Type B pancreatic cell (in vitro differentiated cells): ENCODE measurements around the gene UNC13A. TPM values are rescaled to one million over a fixed set of nuclear protein-coding genes. Genes with fewer than 3 reads are reported as not detected.

Source experiments
- DNase-seq: peaks from one replicate; pipeline ENCODE4 v3.0.0; 2021; ENCODE audit warnings: mixed read lengths; ENCODE audit not compliant: unreplicated experiment; ENCODE audit errors: extremely low spot score
- H3K27ac Mint-ChIP-seq: 2 replicates; pipeline ENCODE4 v1.8.0; 2021; ENCODE audit warnings: mild to moderate bottlenecking, mixed read lengths
- H3K27me3 Mint-ChIP-seq: 2 replicates; pipeline ENCODE4 v1.8.0; 2021; ENCODE audit warnings: mixed read lengths
- H3K36me3 Mint-ChIP-seq: 2 replicates; pipeline ENCODE4 v1.8.0; 2021; ENCODE audit warnings: mixed read lengths
- H3K4me1 Mint-ChIP-seq: one replicate; pipeline ENCODE4 v1.8.0; 2021; ENCODE audit warnings: mixed read lengths; ENCODE audit not compliant: unreplicated experiment
- H3K4me3 Mint-ChIP-seq: 2 replicates; pipeline ENCODE4 v1.8.0; 2021; ENCODE audit warnings: mild to moderate bottlenecking, mixed read lengths
- H3K9me3 Mint-ChIP-seq: 2 replicates; pipeline ENCODE4 v1.8.0; 2021; ENCODE audit warnings: mixed read lengths
- CTCF ChIP-seq: fragments of 200-600 bp; sonication (generic); conservative IDR thresholded peaks from 2 replicates; pipeline ENCODE4 v1.5.0; 2021; ENCODE audit warnings: antibody characterized with exemption, mild to moderate bottlenecking
- total RNA-seq: library from RNA; stranded (reverse); gene quantifications from 2 replicates; pipeline ENCODE4 v1.2.1, GENCODE V29; 2021; ENCODE audit warnings: low replicate concordance

The UNC13A gene
- total RNA-seq, 1 donor from 2014 or later = 4.3 TPM

- no peak for TF ChIP-seq CTCF
- peaks cover 88% of the 10 kb centered on the region for H3K27me3 Mint-ChIP-seq
- H3K9me3 Mint-ChIP-seq = no peaks in the 10 kb centered on the region
- no peaks in the 10 kb centered on the region for H3K4me1 Mint-ChIP-seq
- no peak overlapping the region for H3K27ac Mint-ChIP-seq
- no peak overlapping the region for H3K4me3 Mint-ChIP-seq
- H3K36me3 Mint-ChIP-seq = no peaks in the 10 kb centered on the region
- DNase-seq = no peak
These were observed 5.9 kb downstream of the UNC13A start for GRCh38 chr19:17682273-17682672.

- Mint-ChIP-seq H3K36me3 (no peaks in the 10 kb centered on the region), H3K27me3 (peaks cover 87% of the 10 kb centered on the region), H3K4me1 (no peaks in the 10 kb centered on the region), H3K4me3 (no peak overlapping the region), H3K27ac (no peak overlapping the region), H3K9me3 (no peaks in the 10 kb centered on the region)
- no peak for TF ChIP-seq CTCF
- DNase-seq = no peak
These were observed 6.5 kb downstream of the UNC13A start for GRCh38 chr19:17681505-17682125.

GRCh38 chr19:17680230-17680722, 7.9 kb downstream of the UNC13A start:
- H3K36me3 Mint-ChIP-seq = no peaks in the 10 kb centered on the region
- peaks cover 84% of the 10 kb centered on the region for H3K27me3 Mint-ChIP-seq
- no peaks in the 10 kb centered on the region for H3K4me1 Mint-ChIP-seq
- H3K4me3 Mint-ChIP-seq = no peak overlapping the region
- no peaks in the 10 kb centered on the region for H3K9me3 Mint-ChIP-seq
- H3K27ac Mint-ChIP-seq = no peak overlapping the region
- no peak for TF ChIP-seq CTCF
- DNase-seq = no peak

- no peaks in the 10 kb centered on the region for H3K36me3 Mint-ChIP-seq
- H3K27me3 Mint-ChIP-seq = peaks cover 79% of the 10 kb centered on the region
- H3K27ac Mint-ChIP-seq = no peak overlapping the region
- no peak for DNase-seq
- no peaks in the 10 kb centered on the region for H3K4me1 Mint-ChIP-seq
- peak overlapping the region; percentile 34 for H3K4me3 Mint-ChIP-seq
- no peaks in the 10 kb centered on the region for H3K9me3 Mint-ChIP-seq
- no peak for TF ChIP-seq CTCF
These were observed 8.5 kb downstream of the UNC13A start for GRCh38 chr19:17679526-17680229.

GRCh38 chr19:17678836-17679235, 9.3 kb downstream of the UNC13A start:
- peaks cover 75% of the 10 kb centered on the region for H3K27me3 Mint-ChIP-seq
- H3K9me3 Mint-ChIP-seq = no peaks in the 10 kb centered on the region
- no peak overlapping the region for H3K27ac Mint-ChIP-seq
- no peaks in the 10 kb centered on the region for H3K36me3 Mint-ChIP-seq
- H3K4me3 Mint-ChIP-seq = no peak overlapping the region
- DNase-seq = no peak
- no peaks in the 10 kb centered on the region for H3K4me1 Mint-ChIP-seq
- no peak for TF ChIP-seq CTCF
